Measurements from ENCODE around the gene CYP2C8. TPM values are rescaled to one million over a fixed set of nuclear protein-coding genes. Genes with fewer than 3 reads are reported as not detected.

Gene CYP2C8
- polyA plus RNA-seq, 10 donors: 0.07 to 0.69 (median 0.30) TPM

Other genes starting within 250 kb of the CYP2C8 start
- under 1 TPM in 1 of 10 donors, not detected in 9; 0.20 TPM for gene CYP2C9, start 130.8 kb downstream of the CYP2C8 start, polyA plus RNA-seq (ENCODE audit: insufficient read length in 10 of 10)
- under 1 TPM in 1 of 10 donors, not detected in 9; 0.09 TPM for gene ACSM6, start 124.7 kb upstream of the CYP2C8 start, polyA plus RNA-seq (ENCODE audit: insufficient read length in 10 of 10)
- gene PDLIM1, start 221.5 kb upstream of the CYP2C8 start, polyA plus RNA-seq (ENCODE audit: insufficient read length in 10 of 10): 10 to 100 TPM; 30.8 to 68.4 (median 49.6) TPM

All from muscle of back (tissue), 10 donors.